GM23338 (cell line): ENCODE results near the gene AOC3.

Experiments used
- CTCF ChIP-seq, 2 experiments: fragments of 200-600 bp in 1 of 2; sonication (generic) in 1 of 2; conservative IDR thresholded peaks; 2 replicates each; pipeline versions ENCODE4 v1.5.1 to v1.6.1; 2016 to 2017; ENCODE audit warnings: antibody characterized with exemption in 2 of 2, low read depth in 2 of 2, mild to moderate bottlenecking in 2 of 2, moderate library complexity in 1 of 2
- ETS1 ChIP-seq: IDR thresholded peaks from 2 replicates; pipeline ENCODE4 v1.6.1; 2016; ENCODE audit warnings: antibody characterized with exemption
- EZH2 ChIP-seq: fragments of 200-600 bp; sonication (generic); IDR thresholded peaks from one replicate; pipeline ENCODE4 v1.8.0; 2017; ENCODE audit warnings: antibody characterized with exemption, mild to moderate bottlenecking, low read depth; ENCODE audit not compliant: unreplicated experiment
- EZH2phosphoT487 ChIP-seq: fragments of 200-600 bp; sonication (generic); IDR thresholded peaks from one replicate; pipeline ENCODE4 v1.8.1; 2018; ENCODE audit warnings: antibody characterized with exemption; ENCODE audit not compliant: unreplicated experiment
- POLR2AphosphoS5 ChIP-seq: IDR thresholded peaks from 2 replicates; pipeline ENCODE4 v1.6.1; 2016; ENCODE audit warnings: antibody characterized with exemption, low read depth
- REST ChIP-seq: IDR thresholded peaks from one replicate; pipeline ENCODE4 v1.6.1; 2018; ENCODE audit warnings: antibody characterized with exemption; ENCODE audit not compliant: unreplicated experiment
- ZNF331 ChIP-seq: fragments of 250-450 bp; sonication (Bioruptor Pico); IDR thresholded peaks from 2 replicates; pipeline ENCODE4 v1.5.0; 2020; ENCODE audit warnings: low read depth, mild to moderate bottlenecking, moderate library complexity

GRCh38 chr17:42857389-42857788, 6.4 kb downstream of the AOC3 start:
- TF ChIP-seq EZH2phosphoT487, result no peak
- no peak for TF ChIP-seq ZNF331 (CRISPR knock-in tag)
- no peak for TF ChIP-seq CTCF (conservative IDR thresholded peaks at IDR 0.05; ENCODE audit: low read depth in 2 of 2)
- TF ChIP-seq ETS1, result no peak
- TF ChIP-seq POLR2AphosphoS5, result no peak
- no peak for TF ChIP-seq EZH2
- TF ChIP-seq REST, result no peak
